Measurements from ENCODE around the gene MARK1. TPM values are rescaled to one million over a fixed set of nuclear protein-coding genes. Genes with fewer than 3 reads are reported as not detected.

The MARK1 gene
- 1.2 and 2.0 TPM in 2 replicates for total RNA-seq

GRCh38 chr1:220527908-220528678 is at the start of gene MARK1:
TSS of gene MARK1 (plus strand) at chr1:220528136. CDS start at chr1:220528823, 687 bp downstream.

GRCh38 chr1:220690140-220691052 is 162.5 kb downstream of the MARK1 start, which contains the start of gene C1orf115:
TSS of gene C1orf115 (plus strand) at chr1:220690363. CDS start at chr1:220690403, 40 bp downstream.

Other genes starting within 250 kb of the MARK1 start
- 0.20 and 0.85 TPM in 2 replicates for gene C1orf115, start 162.2 kb downstream of the MARK1 start, total RNA-seq
- gene MTARC2, start 220.2 kb downstream of the MARK1 start, total RNA-seq, result 5.3 and 10.5 TPM in 2 replicates

All from smooth muscle cell of the pulmonary artery (primary cell).